Progenitor cell of endocrine pancreas (in vitro differentiated cells): ENCODE data around the gene POMT2. TPM values are rescaled to one million over a fixed set of nuclear protein-coding genes. Genes with fewer than 3 reads are reported as not detected.

Experiments used
- DNase-seq: peaks from one replicate; pipeline ENCODE4 v3.0.0; 2021; ENCODE audit warnings: low spot score; ENCODE audit not compliant: unreplicated experiment
- H3K27ac Mint-ChIP-seq: 2 replicates; pipeline ENCODE4 v1.8.0; 2021; ENCODE audit warnings: mild to moderate bottlenecking, moderate library complexity, mixed read lengths
- H3K27me3 Mint-ChIP-seq: 2 replicates; pipeline ENCODE4 v1.8.0; 2021; ENCODE audit warnings: mixed read lengths
- H3K36me3 Mint-ChIP-seq: 2 replicates; pipeline ENCODE4 v1.8.0; 2022; ENCODE audit warnings: mixed read lengths; ENCODE audit not compliant: insufficient read depth
- H3K4me1 Mint-ChIP-seq: 2 replicates; pipeline ENCODE4 v1.8.0; 2021; ENCODE audit warnings: low read depth, mixed read lengths
- H3K4me3 Mint-ChIP-seq: 2 replicates; pipeline ENCODE4 v1.8.0; 2021; ENCODE audit warnings: low read depth, mild to moderate bottlenecking, moderate library complexity, mixed read lengths
- H3K9me3 Mint-ChIP-seq: 2 replicates; pipeline ENCODE4 v1.8.0; 2021; ENCODE audit warnings: low read depth, mixed read lengths
- total RNA-seq: library from RNA; stranded (reverse); gene quantifications from 2 replicates; pipeline ENCODE4 v1.2.1, GENCODE V29; 2021
- TF ChIP-seq, protein P1 (sequence below): fragments of 200-600 bp; sonication (generic); IDR thresholded peaks from one replicate; pipeline ENCODE4 v1.5.0; 2021; ENCODE audit warnings: antibody characterized with exemption, mild to moderate bottlenecking; ENCODE audit not compliant: unreplicated experiment

The POMT2 gene
- total RNA-seq, 1 donor from 2014 or later, result 65.5 TPM

DNA sequence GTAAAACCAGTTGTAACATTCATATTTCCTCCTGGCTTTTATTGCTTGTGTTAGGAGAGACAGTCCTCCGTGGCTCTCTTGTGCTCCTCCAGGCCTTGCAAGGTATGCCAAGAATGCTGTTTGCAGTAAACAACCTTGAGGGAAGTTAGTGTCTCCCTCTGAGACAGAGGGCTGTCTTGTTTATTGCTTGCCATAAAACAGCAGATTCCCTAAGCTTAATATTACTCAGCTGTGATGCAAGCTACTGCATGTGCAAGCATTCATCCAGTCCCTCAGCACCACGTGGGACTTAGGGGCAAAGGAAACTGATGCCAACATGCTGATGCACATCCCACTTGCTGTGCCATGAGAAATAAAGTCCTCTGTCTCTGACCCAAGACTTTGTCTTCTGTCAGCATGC is 6.6 kb downstream of the POMT2 start:
- Mint-ChIP-seq H3K4me3 (no peak overlapping the region), H3K36me3 (peaks cover 7% of the 10 kb centered on the region), H3K27me3 (no peaks in the 10 kb centered on the region), H3K4me1 (peaks cover 21% of the 10 kb centered on the region), H3K27ac (no peak overlapping the region), H3K9me3 (no peaks in the 10 kb centered on the region)
- DNase-seq, result no peak
- TF ChIP-seq, protein P1, sequence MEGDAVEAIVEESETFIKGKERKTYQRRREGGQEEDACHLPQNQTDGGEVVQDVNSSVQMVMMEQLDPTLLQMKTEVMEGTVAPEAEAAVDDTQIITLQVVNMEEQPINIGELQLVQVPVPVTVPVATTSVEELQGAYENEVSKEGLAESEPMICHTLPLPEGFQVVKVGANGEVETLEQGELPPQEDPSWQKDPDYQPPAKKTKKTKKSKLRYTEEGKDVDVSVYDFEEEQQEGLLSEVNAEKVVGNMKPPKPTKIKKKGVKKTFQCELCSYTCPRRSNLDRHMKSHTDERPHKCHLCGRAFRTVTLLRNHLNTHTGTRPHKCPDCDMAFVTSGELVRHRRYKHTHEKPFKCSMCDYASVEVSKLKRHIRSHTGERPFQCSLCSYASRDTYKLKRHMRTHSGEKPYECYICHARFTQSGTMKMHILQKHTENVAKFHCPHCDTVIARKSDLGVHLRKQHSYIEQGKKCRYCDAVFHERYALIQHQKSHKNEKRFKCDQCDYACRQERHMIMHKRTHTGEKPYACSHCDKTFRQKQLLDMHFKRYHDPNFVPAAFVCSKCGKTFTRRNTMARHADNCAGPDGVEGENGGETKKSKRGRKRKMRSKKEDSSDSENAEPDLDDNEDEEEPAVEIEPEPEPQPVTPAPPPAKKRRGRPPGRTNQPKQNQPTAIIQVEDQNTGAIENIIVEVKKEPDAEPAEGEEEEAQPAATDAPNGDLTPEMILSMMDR, result no peak

DNA sequence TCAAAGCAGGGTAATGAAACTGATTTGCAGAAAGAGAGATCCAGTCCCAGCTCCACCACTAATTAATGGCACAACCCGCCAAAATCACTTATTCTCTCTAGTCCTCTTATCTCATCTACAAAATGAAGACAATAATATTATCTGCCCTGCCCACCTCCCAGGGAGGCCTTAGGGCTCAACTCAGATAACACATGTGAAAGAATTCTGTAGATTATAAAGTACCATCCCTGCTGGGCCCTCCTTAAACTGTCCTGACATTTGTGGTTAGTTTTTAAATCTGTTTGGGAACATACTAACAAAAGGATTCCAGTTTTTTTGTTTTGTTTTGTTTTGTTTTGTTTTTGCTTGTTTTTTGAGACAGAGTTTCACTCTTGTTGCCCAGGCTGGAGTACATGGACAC is 7.3 kb downstream of the POMT2 start:
- DNase-seq, result no peak
- Mint-ChIP-seq H3K27me3 (no peaks in the 10 kb centered on the region), H3K36me3 (peaks cover 7% of the 10 kb centered on the region), H3K4me1 (peaks cover 21% of the 10 kb centered on the region), H3K4me3 (no peak overlapping the region), H3K9me3 (no peaks in the 10 kb centered on the region), H3K27ac (no peak overlapping the region)
- TF ChIP-seq, protein P1, result no peak

DNA sequence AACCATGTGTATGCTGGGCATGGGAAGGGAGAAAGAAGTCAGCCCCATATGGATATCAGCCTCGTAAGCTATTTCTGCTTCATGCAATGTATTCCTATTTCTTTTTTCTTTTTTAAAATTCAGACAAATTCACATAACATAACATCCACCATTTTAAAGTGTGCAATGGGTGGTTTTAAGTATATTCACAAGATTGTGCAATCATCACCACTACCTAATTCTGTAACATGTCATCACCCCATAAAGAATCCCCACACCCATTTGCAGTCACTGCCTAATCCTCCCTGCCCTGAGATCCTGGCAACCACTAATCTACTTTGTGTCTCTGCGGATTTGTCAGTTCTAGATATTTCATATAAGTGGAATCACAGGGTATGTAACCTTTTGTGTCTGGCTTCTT is 9.5 kb downstream of the POMT2 start:
- no peak for DNase-seq
- Mint-ChIP-seq H3K27ac (no peak overlapping the region), H3K36me3 (peaks cover 7% of the 10 kb centered on the region), H3K9me3 (no peaks in the 10 kb centered on the region), H3K27me3 (no peaks in the 10 kb centered on the region), H3K4me1 (peaks cover 14% of the 10 kb centered on the region), H3K4me3 (no peak overlapping the region)
- TF ChIP-seq, protein P1, result no peak

DNA sequence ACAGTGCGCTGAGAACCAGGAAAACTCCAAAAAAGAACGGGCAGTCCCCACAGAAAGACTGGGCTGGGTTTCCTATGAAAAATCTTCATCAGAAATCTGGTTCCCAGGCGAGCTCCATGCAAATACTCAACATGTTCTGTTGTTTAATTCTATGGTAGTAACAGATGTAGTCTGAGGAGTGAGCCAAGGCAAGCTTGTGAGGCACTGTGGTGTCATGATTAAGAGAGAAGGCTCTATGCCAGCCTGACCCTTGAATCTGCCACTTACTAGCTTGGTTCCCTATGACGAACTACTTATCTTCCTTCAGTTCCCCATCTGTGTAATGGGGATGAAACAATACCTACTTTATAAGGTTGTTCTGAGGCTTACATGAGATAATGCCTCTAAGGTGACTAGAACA is 10.7 kb downstream of the POMT2 start:
- TF ChIP-seq, protein P1, result no peak
- no peaks in the 10 kb centered on the region for H3K9me3 Mint-ChIP-seq

DNA sequence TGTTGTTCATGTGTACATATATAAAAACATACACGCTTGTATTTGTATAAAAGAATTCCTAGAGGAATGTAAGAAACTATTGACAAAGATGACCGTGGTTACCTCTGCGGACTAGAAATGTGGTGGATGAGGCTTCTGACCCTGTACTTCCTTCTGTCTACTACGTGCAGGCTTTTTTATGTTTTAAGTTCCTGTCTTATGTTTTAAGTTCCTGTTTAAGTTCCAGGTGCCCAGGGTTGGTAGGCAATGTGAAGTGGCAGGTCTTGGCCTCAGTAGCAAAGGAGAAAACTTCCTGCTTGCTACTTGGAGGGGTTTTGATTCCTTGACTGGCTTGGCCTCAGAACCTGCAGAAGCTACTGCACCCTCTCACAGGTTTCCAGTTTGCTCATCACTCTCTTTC is 11.6 kb downstream of the POMT2 start:
- H3K27me3 Mint-ChIP-seq, result no peaks in the 10 kb centered on the region
- TF ChIP-seq, protein P1, result no peak
- peaks cover 6% of the 10 kb centered on the region for H3K4me1 Mint-ChIP-seq
- no peak overlapping the region for H3K27ac Mint-ChIP-seq
- H3K9me3 Mint-ChIP-seq, result no peaks in the 10 kb centered on the region
- DNase-seq, result no peak
- H3K36me3 Mint-ChIP-seq, result peaks cover 9% of the 10 kb centered on the region
- no peak overlapping the region for H3K4me3 Mint-ChIP-seq

More for the DNA sequence above, 10.7 kb downstream of the POMT2 start:
- H3K27ac Mint-ChIP-seq, result no peak overlapping the region
- peaks cover 13% of the 10 kb centered on the region for H3K4me1 Mint-ChIP-seq
- no peaks in the 10 kb centered on the region for H3K27me3 Mint-ChIP-seq
- H3K4me3 Mint-ChIP-seq, result no peak overlapping the region
- DNase-seq, result no peak
- H3K36me3 Mint-ChIP-seq, result peaks cover 9% of the 10 kb centered on the region
